Activated CD4-positive, alpha-beta T cell treated with anti-CD3 and anti-CD28 coated beads for 48 hours (primary cell): ENCODE results near the gene ANXA5.

Experiments
- DNase-seq: peaks from one replicate; pipeline ENCODE4 v3.0.0-alpha.2; 2020

Gene ANXA5

DNA sequence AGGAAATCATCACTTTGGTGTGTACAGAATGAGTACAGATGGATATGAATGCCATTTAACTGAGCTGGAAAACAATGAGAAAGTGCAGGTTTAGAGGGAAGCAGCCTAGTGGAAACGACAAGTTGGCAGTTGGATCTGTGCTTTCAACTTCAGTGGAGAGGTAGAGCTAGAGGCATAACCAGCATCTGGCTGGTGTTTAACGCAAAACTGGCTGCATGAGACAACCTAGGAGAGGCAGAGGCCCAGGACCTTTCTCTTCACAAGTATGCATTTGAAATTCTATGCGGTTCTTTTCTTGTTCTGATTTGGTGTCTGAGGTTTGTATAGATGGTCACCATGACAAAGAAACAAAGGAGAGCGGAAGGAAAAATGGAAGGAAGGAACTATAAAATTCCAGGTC, 63.1 kb downstream of the ANXA5 start:
- DNase-seq = no peak

DNA sequence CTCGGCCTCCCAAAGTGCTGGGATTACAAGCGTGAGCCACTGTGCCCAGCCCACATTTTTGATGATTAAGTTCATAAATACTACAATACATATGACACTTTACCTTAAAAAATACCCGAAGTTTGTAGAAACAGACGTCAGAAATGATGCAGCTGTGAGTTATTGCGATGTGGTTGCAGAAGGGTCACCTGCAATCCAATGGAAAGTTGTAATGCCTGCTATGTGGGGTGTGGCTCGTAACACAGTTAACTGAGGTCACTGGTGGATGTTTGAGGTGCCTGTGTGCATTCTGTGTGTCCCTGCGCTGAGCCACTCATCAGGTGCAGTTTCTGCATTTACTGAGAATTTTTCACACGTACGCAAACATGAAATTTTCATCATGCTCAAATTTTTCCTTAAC, 64.1 kb downstream of the ANXA5 start:
- no peak for DNase-seq
